HCT116 (cell line): ENCODE results near the gene GFOD1. TPM values are rescaled to one million over a fixed set of nuclear protein-coding genes. Genes with fewer than 3 reads are reported as not detected.

Source experiments
- ATAC-seq: fragments of 200-7000 bp; cut with Tn5 transposase; 2 replicates; pipeline ENCODE4 v1.9.1; 2020; ENCODE audit warnings: mild to moderate bottlenecking, moderate library complexity
- BruUV-seq: library from RNA; stranded (reverse); fragments of 400-500 nt; replicated peaks from 2 replicates; lab custom pipeline; 2021; lab: Mats Ljungman, UMichigan
- CTCF ChIA-PET: fragments of 300-600 bp; sonication (Branson Sonifier 250); formaldehyde crosslinking; loops from one replicate; lab custom pipeline; 2021; ENCODE audit warnings: antibody characterized with exemption; lab: Charles Lee
- POLR2A ChIA-PET: fragments of 300-600, 350-600 bp; sonication (Branson Sonifier 250); formaldehyde crosslinking; loops from one replicate; lab custom pipeline; 2021; ENCODE audit warnings: antibody characterized with exemption; lab: Charles Lee
- RAD21 ChIA-PET, 2 experiments: fragments of 300-600 bp; sonication (Branson Sonifier 250); formaldehyde crosslinking; loops; one replicate each; lab custom pipeline; 2023; ENCODE audit warnings: low total read pairs in 2 of 2; ENCODE audit not compliant: uncharacterized antibody in 2 of 2, unreplicated experiment in 2 of 2, low non-redundant PET in 1 of 2; lab: Charles Lee
- DNase-seq: peaks from one replicate; pipeline ENCODE4 v3.0.0-alpha.2; 2010; ENCODE audit warnings: low read depth, low spot score
- H2AFZ ChIP-seq: fragments of 200-600 bp; shearing (Covaris generic), sonication (generic); 2 replicates; pipeline ENCODE4 v1.6.1; 2017; ENCODE audit warnings: low read depth, mixed run types, mixed read lengths, antibody characterized with exemption, low read length; ENCODE audit not compliant: poor library complexity, severe bottlenecking
- H3K27ac ChIP-seq: 2 replicates; pipeline ENCODE4 v1.5.1; 2012; ENCODE audit warnings: low read depth, low read length
- H3K27me3 ChIP-seq: fragments of 200-600 bp; sonication (generic); 2 replicates; pipeline ENCODE4 v1.6.1; 2016; ENCODE audit warnings: mixed run types, low read length, mixed read lengths; ENCODE audit not compliant: insufficient read depth
- H3K36me3 ChIP-seq, 2 experiments: fragments of 200-500 bp in 1 of 2; fragments of 200-600 bp in 1 of 2; sonication (Bioruptor generic) in 1 of 2; sonication (generic) in 1 of 2; 2 replicates each; pipeline versions ENCODE4 v1.5.1 to v1.6.1; 2014 to 2016; ENCODE audit warnings: low read length in 2 of 2, inconsistent platforms in 1 of 2, mixed read lengths in 1 of 2, mixed run types in 1 of 2; ENCODE audit not compliant: insufficient read depth in 2 of 2, control insufficient read depth in 1 of 2
- H3K4me1 ChIP-seq, 2 experiments: fragments of 200-600 bp in 1 of 2; sonication (generic) in 1 of 2; 2 replicates each; pipeline versions ENCODE4 v1.5.1 to v1.6.1; 2012 to 2017; ENCODE audit warnings: low read length in 2 of 2, inconsistent platforms in 1 of 2, mild to moderate bottlenecking in 1 of 2, mixed read lengths in 1 of 2, mixed run types in 1 of 2, moderate library complexity in 1 of 2; ENCODE audit not compliant: insufficient read depth in 2 of 2, control insufficient read depth in 1 of 2
- H3K4me2 ChIP-seq: fragments of 200-600 bp; sonication (generic); 2 replicates; pipeline ENCODE4 v1.6.1; 2017; ENCODE audit warnings: mixed run types, low read length, mixed read lengths
- H3K4me3 ChIP-seq, 2 experiments: fragments of 200-600 bp in 1 of 2; sonication (generic) in 1 of 2; replicated peaks in 1 of 2; 2 replicates each; pipeline ENCODE4 v1.5.1; 2011 to 2016; ENCODE audit warnings: low read length in 2 of 2, control low read depth in 1 of 2, low read depth in 1 of 2, mild to moderate bottlenecking in 1 of 2, mixed read lengths in 1 of 2, mixed run types in 1 of 2
- H3K79me2 ChIP-seq: fragments of 200-600 bp; sonication (generic); 2 replicates; pipeline ENCODE4 v1.6.1; 2017; ENCODE audit warnings: mild to moderate bottlenecking, mixed run types, low read length, moderate library complexity, mixed read lengths; ENCODE audit not compliant: insufficient read depth
- H3K9ac ChIP-seq: fragments of 200-600 bp; sonication (generic); 2 replicates; pipeline ENCODE4 v1.6.1; 2016; ENCODE audit warnings: low read length, mixed read lengths
- H3K9me2 ChIP-seq: fragments of 200-600 bp; sonication (generic), shearing (Covaris generic); 2 replicates; pipeline ENCODE4 v1.6.1; 2017; ENCODE audit warnings: mixed run types, mild to moderate bottlenecking, moderate library complexity; ENCODE audit not compliant: insufficient read depth
- H3K9me3 ChIP-seq, 2 experiments: fragments of 200-500 bp in 1 of 2; fragments of 200-600 bp in 1 of 2; sonication (Bioruptor generic) in 1 of 2; sonication (generic) in 1 of 2; 2 replicates each; pipeline ENCODE4 v1.6.1; 2014 to 2017; ENCODE audit warnings: low read length in 2 of 2, mixed read lengths in 2 of 2, inconsistent platforms in 1 of 2, low read depth in 1 of 2, mild to moderate bottlenecking in 1 of 2, mixed run types in 1 of 2, moderate library complexity in 1 of 2; ENCODE audit not compliant: control insufficient read depth in 1 of 2, insufficient read depth in 1 of 2
- H4K20me1 ChIP-seq: fragments of 200-600 bp; sonication (generic), shearing (Covaris generic); 2 replicates; pipeline ENCODE4 v1.6.1; 2017; ENCODE audit warnings: mixed run types, mild to moderate bottlenecking, moderate library complexity; ENCODE audit not compliant: insufficient read depth
- CEBPB ChIP-seq: IDR thresholded peaks from 2 replicates; pipeline ENCODE4 v1.6.1; 2012; ENCODE audit warnings: low read depth
- CTCF ChIP-seq, 3 experiments: fragments of 200-600 bp in 1 of 3; sonication (generic) in 1 of 3; IDR thresholded peaks in 2 of 3; conservative IDR thresholded peaks in 1 of 3; 2 replicates each; pipeline ENCODE4 v1.5.1; 2012 to 2017; ENCODE audit warnings: low read depth in 2 of 3, low read length in 2 of 3, antibody characterized with exemption in 1 of 3, borderline replicate concordance in 1 of 3, control low read depth in 1 of 3, mild to moderate bottlenecking in 1 of 3, mixed read lengths in 1 of 3, mixed run types in 1 of 3, moderate library complexity in 1 of 3; ENCODE audit not compliant: insufficient read depth in 1 of 3
- EGR1 ChIP-seq: IDR thresholded peaks from 2 replicates; pipeline ENCODE4 v1.6.1; 2012; ENCODE audit warnings: low read depth
- EZH2phosphoT487 ChIP-seq: fragments of 200-600 bp; IDR thresholded peaks from 2 replicates; pipeline ENCODE4 v1.6.1; 2018; ENCODE audit warnings: antibody characterized with exemption, borderline replicate concordance
- FOSL1 ChIP-seq: IDR thresholded peaks from 2 replicates; pipeline ENCODE4 v1.6.1; 2012; ENCODE audit warnings: low read depth
- MAX ChIP-seq: IDR thresholded peaks from 2 replicates; pipeline ENCODE4 v1.6.1; 2012
- POLR2A ChIP-seq: IDR thresholded peaks from 2 replicates; pipeline ENCODE4 v1.7.0; 2011; ENCODE audit warnings: borderline replicate concordance; ENCODE audit not compliant: insufficient read depth, insufficient read length; ENCODE audit errors: extremely low read depth
- POLR2AphosphoS5 ChIP-seq: IDR thresholded peaks from 2 replicates; pipeline ENCODE4 v1.6.1; 2011; ENCODE audit warnings: mild to moderate bottlenecking, low read depth, low read length, moderate library complexity
- SRF ChIP-seq: IDR thresholded peaks from 2 replicates; pipeline ENCODE4 v1.6.1; 2012; ENCODE audit warnings: low read depth
- TCF7L2 ChIP-seq: IDR thresholded peaks from 2 replicates; pipeline ENCODE4 v1.7.0; 2011; ENCODE audit warnings: borderline replicate concordance, inconsistent platforms; ENCODE audit not compliant: insufficient read depth, insufficient read length; ENCODE audit errors: extremely low read depth
- YY1 ChIP-seq: IDR thresholded peaks from 2 replicates; pipeline ENCODE4 v1.6.1; 2011; ENCODE audit warnings: low read length, low read depth, moderate library complexity, mild to moderate bottlenecking; ENCODE audit not compliant: insufficient replicate concordance; ENCODE audit errors: extremely low read depth
- ZBTB33 ChIP-seq: IDR thresholded peaks from 2 replicates; pipeline ENCODE4 v1.6.1; 2011; ENCODE audit warnings: mild to moderate bottlenecking, low read length, moderate library complexity; ENCODE audit not compliant: insufficient replicate concordance; ENCODE audit errors: extremely low read depth
- ZNF274 ChIP-seq: fragments of 200-500 bp; sonication (Bioruptor generic); IDR thresholded peaks from 2 replicates; pipeline ENCODE4 v1.6.1; 2014; ENCODE audit warnings: mild to moderate bottlenecking, low read depth, low read length, inconsistent platforms
- intact Hi-C: fragments of 100-400 bp; cut with micrococcal nuclease; formaldehyde crosslinking; loops from 2 replicates; pipeline ENCODE4 v1.10.0; 2022
- total RNA-seq: library from RNA; stranded (reverse); gene quantifications from one replicate; pipeline ENCODE4 v1.2.1, GENCODE V29; 2021; ENCODE audit not compliant: unreplicated experiment

The GFOD1 gene
- total RNA-seq, 1 experiment from 2014 or later, result 3.8 TPM

GRCh38 chr6:13391537-13391936 is 95.9 kb downstream of the GFOD1 start:
- Histone ChIP-seq H3K4me1 (peaks cover 0 to 7% of the 10 kb centered on the region in 2 experiments; a peak in 2 of 4 replicates), H3K4me2 (no peak overlapping the region), H3K9me3 (no peaks in the 10 kb centered on the region), H3K27ac (no peak overlapping the region), H4K20me1 (no peaks in the 10 kb centered on the region), H2AFZ (no peak overlapping the region), H3K27me3 (no peaks in the 10 kb centered on the region), H3K36me3 (no peaks in the 10 kb centered on the region), H3K4me3 (no peak overlapping the region), H3K79me2 (no peaks in the 10 kb centered on the region), H3K9me2 (no peaks in the 10 kb centered on the region), H3K9ac (no peak overlapping the region)
- POLR2A ChIA-PET, result no interaction called here
- CTCF ChIA-PET, result no interaction called here
- RAD21 ChIA-PET, result no interaction called here
- no TSS peak for BruUV-seq
- ATAC-seq (no peak), DNase-seq (no peak)
- intact Hi-C loops, result no loop called here
- TF ChIP-seq YY1 (no peak), SRF (no peak), EZH2phosphoT487 (no peak), EGR1 (no peak), MAX (no peak), ZBTB33 (no peak), ZNF274 (no peak), CTCF (IDR thresholded peaks at IDR 0.05 in 2 of 3, conservative IDR thresholded peaks at IDR 0.05 in 1 of 3; ENCODE audit: borderline replicate concordance in 1 of 3, insufficient read depth in 1 of 3, low read depth in 2 of 3, low read length in 2 of 3) (no peak), POLR2AphosphoS5 (no peak), FOSL1 (no peak), POLR2A (no peak), TCF7L2 (no peak), CEBPB (no peak)
